SIG-M5 treated with dmso at 0.1 percent for 504 hours (cell line): Measurements from ENCODE around the gene TMEM184C.

Source experiments
- DNase-seq: peaks from one replicate; lab custom pipeline; 2025; ENCODE audit not compliant: unreplicated experiment; lab: John Stamatoyannopoulos, UW

Gene TMEM184C

GRCh38 chr4:147648656-147649055 lies 31.5 kb downstream of the TMEM184C start:
- no peak for DNase-seq

GRCh38 chr4:147651563-147651962 lies 34.4 kb downstream of the TMEM184C start:
- DNase-seq = no peak

- DNase-seq = no peak
Observed at GRCh38 chr4:147655639-147656038, 38.4 kb downstream of the TMEM184C start.

DNA sequence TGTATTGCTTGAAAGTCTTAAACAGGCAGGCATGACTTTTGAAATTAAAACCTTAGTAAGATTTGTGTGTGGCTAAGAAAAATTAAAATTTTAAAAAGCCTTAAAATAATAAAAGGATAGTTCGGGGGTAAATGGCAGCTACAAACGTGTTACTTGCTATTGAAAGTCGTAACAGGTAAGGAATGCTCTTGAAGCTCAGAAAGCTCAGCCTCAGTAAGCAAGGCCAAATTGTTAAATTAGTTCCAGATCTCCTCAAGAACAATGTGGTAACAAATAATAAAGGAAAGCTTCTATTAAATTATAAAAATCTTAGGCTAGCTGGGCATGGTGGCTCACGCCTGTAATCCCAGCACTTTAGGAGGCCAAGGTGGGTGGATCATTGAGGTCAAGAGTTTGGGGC lies 41.3 kb downstream of the TMEM184C start:
- no peak for DNase-seq

- no peak for DNase-seq
Observed at GRCh38 chr4:147674073-147674472, 56.9 kb downstream of the TMEM184C start.

GRCh38 chr4:147674496-147674895 lies 57.3 kb downstream of the TMEM184C start:
- DNase-seq = no peak

DNA sequence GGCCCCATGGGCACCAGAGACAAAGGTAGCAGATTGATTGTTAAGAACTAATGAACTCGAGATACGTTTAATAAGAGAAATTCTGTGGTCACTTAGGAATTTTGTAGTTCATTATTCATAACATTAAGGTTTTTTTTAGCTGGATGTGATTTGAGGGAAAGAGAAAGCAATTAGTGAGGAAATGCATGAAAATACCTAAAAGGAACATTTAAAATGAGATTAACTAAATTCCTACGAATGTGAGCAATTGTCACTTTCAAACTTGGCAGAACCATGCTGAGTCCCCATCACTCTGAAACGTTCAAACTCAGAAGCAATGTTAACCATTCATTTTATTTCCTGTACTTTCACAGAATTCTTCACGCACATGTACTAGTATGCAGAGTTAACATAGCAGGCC lies 60.9 kb downstream of the TMEM184C start:
- DNase-seq = no peak

GRCh38 chr4:147678796-147679549 lies 61.8 kb downstream of the TMEM184C start:
- no peak for DNase-seq

DNA sequence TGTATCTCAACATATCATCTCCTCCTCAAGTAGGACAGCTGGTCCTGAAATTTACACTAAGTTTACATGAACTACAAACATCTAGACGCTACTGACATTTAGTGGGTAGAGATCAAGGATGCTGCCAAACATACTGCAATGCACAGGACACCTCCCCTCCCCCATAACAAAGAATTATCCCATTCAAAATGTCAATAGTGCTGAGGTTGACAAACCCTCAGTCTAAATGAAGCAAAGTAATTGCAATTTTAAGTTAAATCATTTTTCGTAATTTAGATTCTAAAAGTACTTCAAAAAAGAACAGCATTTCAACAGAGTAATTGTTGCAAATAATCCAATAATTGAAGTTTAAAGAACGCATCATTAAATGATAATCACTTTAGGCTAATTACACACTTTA lies 65.6 kb downstream of the TMEM184C start:
- no peak for DNase-seq

GRCh38 chr4:147683188-147683591 lies 66.0 kb downstream of the TMEM184C start:
- DNase-seq = peak; percentile 57

DNA sequence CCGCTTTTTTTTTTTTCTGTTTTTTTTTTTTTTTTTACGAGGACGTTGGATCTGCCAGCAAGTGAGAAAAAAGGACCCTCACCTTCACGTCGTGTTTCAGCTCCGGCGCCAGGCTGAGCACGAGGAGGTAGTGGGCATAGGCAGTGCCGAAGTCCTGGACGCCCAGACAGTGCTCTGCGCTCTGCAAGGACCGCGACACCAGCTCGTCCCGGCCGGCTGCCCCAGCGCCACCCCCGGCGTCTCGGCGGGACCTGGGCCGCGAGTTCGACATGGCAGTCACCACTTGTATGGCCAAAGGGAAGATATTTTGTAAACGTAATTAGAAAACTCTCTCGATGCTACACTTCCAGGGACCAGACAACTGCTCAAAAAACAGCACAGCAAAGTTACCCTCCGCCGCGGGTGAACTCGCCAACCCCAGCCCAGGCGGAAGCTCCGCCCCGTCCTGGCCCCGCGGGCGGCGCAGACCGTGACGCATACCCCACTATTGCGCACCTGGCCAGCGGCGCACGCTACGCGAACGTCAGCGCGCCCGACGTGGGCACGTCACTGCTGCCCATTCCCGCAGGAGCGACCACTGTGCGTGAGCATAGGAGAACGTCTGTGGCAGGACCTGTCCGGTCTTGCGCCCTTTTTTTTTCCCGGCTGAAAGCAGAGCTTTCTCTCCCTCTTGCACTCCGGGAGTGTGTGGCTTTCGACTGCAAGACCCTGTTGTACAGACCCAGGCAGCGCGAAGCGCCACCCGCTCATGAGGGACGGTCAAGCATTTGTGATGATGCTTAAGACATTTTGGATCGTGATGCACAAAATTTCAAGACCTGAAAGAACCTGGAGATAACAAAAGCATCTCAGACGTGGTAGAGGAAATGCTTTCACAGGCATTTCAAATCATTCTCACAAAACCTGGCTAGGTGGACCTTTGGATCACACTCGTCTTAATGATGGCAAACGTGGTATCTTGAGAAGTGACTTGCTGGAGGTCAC lies 66.8 kb downstream of the TMEM184C start, which contains the start of gene PRMT9:
Gene PRMT9 (minus strand): TSS at position 447 of the 984 bp plus-strand sequence. CDS start 176 bp downstream, at position 271.
- DNase-seq = peak; percentile 75

- DNase-seq = no peak
Observed at GRCh38 chr4:147689067-147689466, 71.9 kb downstream of the TMEM184C start.

DNA sequence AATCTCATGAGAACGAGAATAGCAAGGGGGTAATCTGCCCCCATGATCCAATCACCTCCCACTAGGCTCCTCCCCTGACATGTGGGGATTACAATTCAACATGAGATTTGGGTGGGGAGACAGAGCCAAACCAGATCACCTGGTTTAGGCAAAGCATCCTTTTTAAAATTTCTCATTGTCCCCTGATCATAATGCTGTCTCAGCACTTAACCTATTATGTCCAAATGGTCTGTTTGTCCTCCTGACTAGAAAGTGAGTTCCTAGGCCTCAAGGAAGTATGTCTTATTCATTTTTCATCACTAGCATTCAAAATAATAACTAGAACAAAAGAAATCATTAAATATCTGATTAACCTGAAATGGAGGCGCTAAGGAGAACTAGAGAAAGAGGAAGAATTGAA lies 74.6 kb downstream of the TMEM184C start:
- DNase-seq = no peak

DNA sequence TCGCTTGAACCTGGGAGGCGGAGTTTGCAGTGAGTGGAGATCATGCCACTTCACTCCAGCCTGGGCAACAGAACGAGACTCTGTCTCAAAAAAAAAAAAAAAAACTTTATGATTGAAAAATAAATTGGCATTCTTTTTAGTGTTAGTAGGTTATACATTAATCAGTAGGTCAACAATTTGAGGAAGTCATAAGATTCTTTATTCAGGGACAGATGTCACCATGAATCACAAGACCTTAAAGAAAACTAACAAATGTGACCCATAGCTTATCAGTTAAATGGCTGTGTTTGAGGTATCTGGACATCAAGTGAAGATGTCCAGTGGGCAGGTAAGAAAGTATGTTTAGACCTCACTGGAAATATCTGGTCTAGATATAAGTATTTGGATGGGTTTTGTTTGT lies 76.0 kb downstream of the TMEM184C start:
- no peak for DNase-seq

DNA sequence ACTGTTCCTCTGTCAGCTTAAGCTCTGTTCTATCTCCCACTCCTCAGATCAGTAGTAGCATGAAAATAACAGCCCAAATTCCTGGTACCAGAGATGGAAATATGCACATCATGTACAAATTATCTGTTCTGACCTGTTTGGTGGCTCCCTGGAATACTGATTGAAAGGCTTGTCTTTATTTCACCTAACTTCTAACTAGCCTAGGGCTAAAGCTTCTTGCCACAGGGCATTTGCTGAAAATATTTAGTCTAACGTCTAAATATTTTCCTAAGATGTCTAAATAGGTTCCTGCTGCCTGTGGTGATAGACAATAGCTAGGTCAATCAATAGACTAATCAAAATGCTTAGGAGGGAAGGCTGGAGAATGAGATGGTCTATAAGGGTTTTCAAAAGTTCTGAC lies 79.7 kb downstream of the TMEM184C start:
- no peak for DNase-seq

DNA sequence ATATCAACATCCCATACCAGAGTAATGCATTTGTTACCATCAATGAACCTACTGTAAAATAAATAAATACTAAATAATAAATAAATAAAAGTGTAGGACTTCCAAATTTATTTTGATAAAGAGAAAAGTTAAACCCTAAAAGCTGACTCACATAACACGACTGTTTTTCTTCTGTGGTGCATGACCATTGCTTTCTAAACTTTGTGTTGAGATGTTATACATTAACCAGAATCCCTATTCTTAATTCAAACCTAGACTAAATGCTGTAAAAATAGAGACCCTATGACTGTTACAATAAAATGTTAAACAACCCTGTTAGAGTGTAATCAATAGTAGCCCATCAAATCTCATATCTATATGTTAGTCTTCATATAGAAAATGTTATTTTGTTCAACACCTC lies 87.6 kb downstream of the TMEM184C start:
- no peak for DNase-seq

GRCh38 chr4:147707892-147708672 lies 90.9 kb downstream of the TMEM184C start:
- peak; percentile 45 for DNase-seq

GRCh38 chr4:147709999-147710398 lies 92.8 kb downstream of the TMEM184C start:
- no peak for DNase-seq

GRCh38 chr4:147714575-147715401 lies 97.6 kb downstream of the TMEM184C start:
- no peak for DNase-seq

DNA sequence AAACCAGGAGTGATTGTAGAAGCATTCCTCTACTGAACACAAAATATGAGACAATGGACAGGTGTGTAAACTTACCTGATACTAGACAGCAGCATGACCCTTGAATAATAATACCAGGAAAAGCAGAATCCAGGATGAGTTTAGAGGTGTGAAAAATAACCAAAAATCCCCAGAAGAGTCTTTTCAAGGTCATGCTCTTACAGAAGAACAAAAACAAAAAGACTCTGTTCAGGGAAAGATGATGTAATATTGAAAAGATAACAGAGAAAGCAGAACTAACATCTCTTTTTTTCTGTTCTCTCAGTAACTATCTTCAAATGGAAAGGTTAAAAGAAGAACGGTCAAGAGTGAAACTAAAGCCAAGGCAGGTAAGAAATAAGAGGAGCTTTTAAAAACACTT lies 100.7 kb downstream of the TMEM184C start:
- peak; percentile 22 for DNase-seq
